NAMALWA (cell line): ENCODE results near the gene CNGB1.
"Not testable (repeated sequence)": the region's sequence is repeated elsewhere in the genome, so short reads cannot be mapped to it uniquely, and the experiment has no call there.

Experiments used
- DNase-seq: peaks from one replicate; pipeline ENCODE4 v3.0.0-alpha.2; 2015; ENCODE audit warnings: low spot score

Gene CNGB1

GRCh38 chr16:57904101-57904500 is 66.8 kb downstream of the CNGB1 start:
- DNase-seq = no peak

- no peak for DNase-seq
Observed at GRCh38 chr16:57903656-57904055, 67.3 kb downstream of the CNGB1 start.

- DNase-seq = no peak
Observed at GRCh38 chr16:57901480-57902069, 69.4 kb downstream of the CNGB1 start.

GRCh38 chr16:57900796-57901479 is 70.0 kb downstream of the CNGB1 start:
- DNase-seq = no peak

- DNase-seq = peak; percentile 80
Observed at GRCh38 chr16:57899771-57900661, 70.9 kb downstream of the CNGB1 start.

- DNase-seq = no peak
Observed at GRCh38 chr16:57898961-57899360, 72.0 kb downstream of the CNGB1 start.

- no peak for DNase-seq
Observed at GRCh38 chr16:57897996-57898395, 72.9 kb downstream of the CNGB1 start.

- DNase-seq = no peak
Observed at GRCh38 chr16:57897053-57897784, 73.7 kb downstream of the CNGB1 start.

- DNase-seq = not testable (repeated sequence)
Observed at GRCh38 chr16:57895081-57895547, 75.8 kb downstream of the CNGB1 start.

- DNase-seq = no peak
Observed at GRCh38 chr16:57894390-57895080, 76.4 kb downstream of the CNGB1 start.

- no peak for DNase-seq
Observed at GRCh38 chr16:57893559-57894389, 77.2 kb downstream of the CNGB1 start.

GRCh38 chr16:57893217-57893558 is 77.7 kb downstream of the CNGB1 start:
- no peak for DNase-seq

GRCh38 chr16:57892447-57893096 is 78.4 kb downstream of the CNGB1 start:
- DNase-seq = no peak

- no peak for DNase-seq
Observed at GRCh38 chr16:57892041-57892440, 78.9 kb downstream of the CNGB1 start.

- no peak for DNase-seq
Observed at GRCh38 chr16:57890752-57891111, 80.2 kb downstream of the CNGB1 start.

- no peak for DNase-seq
Observed at GRCh38 chr16:57889960-57890751, 80.8 kb downstream of the CNGB1 start.

GRCh38 chr16:57889522-57889921 is 81.4 kb downstream of the CNGB1 start:
- no peak for DNase-seq

- DNase-seq = no peak
Observed at GRCh38 chr16:57889111-57889510, 81.8 kb downstream of the CNGB1 start.

- DNase-seq = no peak
Observed at GRCh38 chr16:57888128-57888527, 82.8 kb downstream of the CNGB1 start.
